ENCODE measurements around the gene KRTAP5-10.

DNA sequence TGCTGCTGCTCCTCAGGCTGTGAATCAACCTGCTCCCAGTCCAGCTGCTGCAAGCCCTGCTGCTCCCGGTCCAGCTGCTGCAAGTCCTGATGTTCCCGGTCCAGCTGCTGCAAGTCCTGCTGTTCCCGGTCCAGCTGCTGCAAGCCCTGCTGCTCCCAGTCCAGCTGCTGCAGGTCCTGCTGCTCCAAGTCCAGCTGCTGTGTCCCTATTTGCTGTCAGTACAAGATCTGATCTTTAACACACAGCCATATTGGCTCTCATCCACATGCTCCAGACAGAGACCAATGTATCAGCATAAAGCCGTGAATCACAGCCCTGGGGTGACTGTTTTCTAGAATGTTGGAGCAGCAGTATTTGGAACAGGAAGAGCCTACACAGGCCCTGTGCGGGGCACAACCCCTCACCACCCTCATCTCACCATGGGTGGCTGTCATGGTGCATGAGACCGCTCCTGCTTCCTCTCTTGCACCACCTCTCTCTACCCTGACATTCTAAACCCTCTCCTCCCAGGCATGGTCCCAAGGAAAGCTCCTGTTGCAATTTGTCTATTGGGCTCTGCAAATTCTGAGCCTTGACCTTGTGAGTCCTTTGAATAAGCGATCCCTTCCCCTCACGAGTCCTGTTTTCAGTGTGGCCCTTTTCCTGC lies 3.5 kb downstream of the KRTAP5-10 start:
- TF ChIP-seq, protein P1, sequence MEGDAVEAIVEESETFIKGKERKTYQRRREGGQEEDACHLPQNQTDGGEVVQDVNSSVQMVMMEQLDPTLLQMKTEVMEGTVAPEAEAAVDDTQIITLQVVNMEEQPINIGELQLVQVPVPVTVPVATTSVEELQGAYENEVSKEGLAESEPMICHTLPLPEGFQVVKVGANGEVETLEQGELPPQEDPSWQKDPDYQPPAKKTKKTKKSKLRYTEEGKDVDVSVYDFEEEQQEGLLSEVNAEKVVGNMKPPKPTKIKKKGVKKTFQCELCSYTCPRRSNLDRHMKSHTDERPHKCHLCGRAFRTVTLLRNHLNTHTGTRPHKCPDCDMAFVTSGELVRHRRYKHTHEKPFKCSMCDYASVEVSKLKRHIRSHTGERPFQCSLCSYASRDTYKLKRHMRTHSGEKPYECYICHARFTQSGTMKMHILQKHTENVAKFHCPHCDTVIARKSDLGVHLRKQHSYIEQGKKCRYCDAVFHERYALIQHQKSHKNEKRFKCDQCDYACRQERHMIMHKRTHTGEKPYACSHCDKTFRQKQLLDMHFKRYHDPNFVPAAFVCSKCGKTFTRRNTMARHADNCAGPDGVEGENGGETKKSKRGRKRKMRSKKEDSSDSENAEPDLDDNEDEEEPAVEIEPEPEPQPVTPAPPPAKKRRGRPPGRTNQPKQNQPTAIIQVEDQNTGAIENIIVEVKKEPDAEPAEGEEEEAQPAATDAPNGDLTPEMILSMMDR (IDR thresholded peaks at IDR 0.05) = no peak
- TF ChIP-seq POLR2A (IDR thresholded peaks at IDR 0.05) = no peak

Data from testis (tissue), 2 donors.